G401 (cell line): ENCODE results near the gene KLK2. TPM values are rescaled to one million over a fixed set of nuclear protein-coding genes. Genes with fewer than 3 reads are reported as not detected.

ENCODE experiments used
- DNase-seq: peaks from one replicate; pipeline ENCODE4 v3.0.0-alpha.2; 2015; ENCODE audit warnings: low spot score
- in situ Hi-C: cut with HindIII; loops from 2 replicates; pipeline ENCODE4 v1.10.0; 2016; ENCODE audit warnings: low sequenced_read_pairs, mixed read lengths
- total RNA-seq: library from RNA; depleted of rRNA; stranded (reverse); fragments of >200 nt; shearing (Covaris generic); gene quantifications from 2 replicates; pipeline ENCODE4 v1.2.3, GENCODE V29; 2014

Gene KLK2
- total RNA-seq, 1 experiment from 2014 or later: not detected

DNA sequence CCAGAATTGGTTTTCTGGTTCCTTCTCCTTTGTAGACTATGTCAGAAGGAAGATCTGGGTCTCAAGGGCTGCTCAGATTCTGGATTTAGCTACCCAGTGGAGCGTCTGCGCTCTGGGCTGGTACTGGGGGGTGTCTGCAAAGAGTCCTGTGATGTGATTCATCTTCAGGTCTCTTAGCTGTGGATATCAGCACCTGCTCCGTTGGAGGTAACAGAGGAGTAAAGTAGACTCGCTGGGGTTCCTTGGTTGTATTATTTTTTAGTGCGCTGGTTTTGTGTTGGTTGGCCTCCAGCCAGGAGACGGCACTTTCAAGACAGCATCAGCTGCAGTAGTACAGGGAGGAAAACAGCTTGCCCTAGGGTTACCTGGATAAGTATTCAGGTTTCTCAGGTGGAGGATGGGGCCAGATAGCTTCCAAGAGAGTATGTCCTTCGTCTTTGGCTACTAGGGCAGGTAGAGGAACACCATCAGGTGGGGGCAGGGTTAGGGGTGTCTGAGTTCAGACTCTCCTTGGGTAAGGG lies 29.5 kb upstream of the KLK2 start:
- no peak for DNase-seq
- in situ Hi-C loops: no loop called here

DNA sequence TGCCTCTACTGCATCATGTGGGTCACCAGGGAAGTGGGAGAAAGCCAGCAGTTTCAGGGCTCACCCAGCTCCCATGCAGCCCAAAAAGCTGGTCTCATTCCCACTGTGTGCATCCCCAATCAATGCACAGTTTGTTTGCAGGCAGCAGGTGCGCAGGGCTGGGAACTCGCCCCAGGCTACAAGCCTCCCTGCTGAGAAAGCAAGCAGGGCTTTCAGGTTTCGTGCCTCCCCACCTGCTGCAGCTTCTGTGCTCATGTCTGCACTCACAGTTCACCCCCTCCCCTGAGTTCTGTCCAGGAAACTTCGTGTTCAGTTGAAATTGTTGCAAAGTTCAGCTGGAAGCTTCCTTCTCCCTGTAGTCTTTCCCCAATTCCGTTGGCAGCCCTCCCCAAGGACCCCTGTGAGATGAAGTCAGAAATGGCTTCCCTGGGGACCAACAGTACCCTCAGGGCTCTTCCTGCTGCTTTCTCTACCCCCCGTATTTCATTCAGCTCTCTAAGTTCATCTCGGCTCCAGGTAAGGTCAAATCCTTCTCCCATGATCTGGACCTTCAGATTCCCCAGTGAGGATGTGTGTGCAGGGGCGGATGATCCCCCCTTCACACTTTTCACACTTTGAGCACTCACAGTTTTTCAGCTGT lies 28.8 kb upstream of the KLK2 start:
- DNase-seq: no peak
- in situ Hi-C loops: no loop called here

DNA sequence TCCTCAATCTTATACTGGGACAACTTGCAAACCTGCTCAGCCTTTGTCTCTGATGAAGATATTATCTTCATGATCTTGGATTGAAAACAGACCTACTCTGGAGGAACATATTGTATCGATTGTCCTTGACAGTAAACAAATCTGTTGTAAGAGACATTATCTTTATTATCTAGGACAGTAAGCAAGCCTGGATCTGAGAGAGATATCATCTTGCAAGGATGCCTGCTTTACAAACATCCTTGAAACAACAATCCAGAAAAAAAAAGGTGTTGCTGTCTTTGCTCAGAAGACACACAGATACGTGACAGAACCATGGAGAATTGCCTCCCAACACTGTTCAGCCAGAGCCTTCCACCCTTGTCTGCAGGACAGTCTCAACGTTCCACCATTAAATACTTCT lies 22.5 kb upstream of the KLK2 start:
- in situ Hi-C loops: no loop called here

GRCh38 chr19:50851620-50852019 lies 21.6 kb upstream of the KLK2 start:
- in situ Hi-C loops: no loop called here
- DNase-seq: no peak

More for the DNA sequence above, 22.5 kb upstream of the KLK2 start:
- no peak for DNase-seq

GRCh38 chr19:50854636-50855410 lies 18.4 kb upstream of the KLK2 start, which contains the start of gene KLK3:
Gene KLK3, plus strand, starts transcription at chr19:50854915. Its CDS starts 41 bp downstream, at chr19:50854956.
- DNase-seq: no peak
- in situ Hi-C loops: no loop called here

- in situ Hi-C loops: no loop called here
Observed at GRCh38 chr19:50857366-50857765, 15.9 kb upstream of the KLK2 start.

GRCh38 chr19:50858886-50859285 lies 14.4 kb upstream of the KLK2 start:
- DNase-seq: no peak
- in situ Hi-C loops: no loop called here

More at GRCh38 chr19:50857366-50857765, 15.9 kb upstream of the KLK2 start:
- DNase-seq: no peak

- in situ Hi-C loops: no loop called here
- no peak for DNase-seq
Observed at GRCh38 chr19:50859849-50860248, 13.4 kb upstream of the KLK2 start.

- in situ Hi-C loops: no loop called here
- DNase-seq: no peak
Observed at GRCh38 chr19:50861010-50861409, 12.2 kb upstream of the KLK2 start.

DNA sequence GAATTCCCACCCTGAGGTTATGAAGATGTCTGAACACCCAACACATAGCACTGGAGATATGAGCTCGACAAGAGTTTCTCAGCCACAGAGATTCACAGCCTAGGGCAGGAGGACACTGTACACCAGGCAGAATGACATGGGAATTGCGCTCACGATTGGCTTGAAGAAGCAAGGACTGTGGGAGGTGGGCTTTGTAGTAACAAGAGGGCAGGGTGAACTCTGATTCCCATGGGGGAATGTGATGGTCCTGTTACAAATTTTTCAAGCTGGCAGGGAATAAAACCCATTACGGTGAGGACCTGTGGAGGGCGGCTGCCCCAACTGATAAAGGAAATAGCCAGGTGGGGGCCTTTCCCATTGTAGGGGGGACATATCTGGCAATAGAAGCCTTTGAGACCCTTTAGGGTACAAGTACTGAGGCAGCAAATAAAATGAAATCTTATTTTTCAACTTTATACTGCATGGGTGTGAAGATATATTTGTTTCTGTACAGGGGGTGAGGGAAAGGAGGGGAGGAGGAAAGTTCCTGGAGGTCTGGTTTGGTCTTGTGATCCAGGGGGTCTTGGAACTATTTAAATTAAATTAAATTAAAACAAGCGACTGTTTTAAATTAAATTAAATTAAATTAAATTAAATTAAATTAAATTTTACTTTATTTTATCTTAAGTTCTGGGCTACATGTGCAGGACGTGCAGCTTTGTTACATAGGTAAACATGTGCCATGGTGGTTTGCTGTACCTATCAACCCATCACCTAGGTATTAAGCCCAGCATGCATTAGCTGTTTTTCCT lies 11.5 kb upstream of the KLK2 start:
- in situ Hi-C loops: no loop called here
- DNase-seq: no peak

GRCh38 chr19:50869479-50869878 lies 3.8 kb upstream of the KLK2 start:
- in situ Hi-C loops: no loop called here
- no peak for DNase-seq

DNA sequence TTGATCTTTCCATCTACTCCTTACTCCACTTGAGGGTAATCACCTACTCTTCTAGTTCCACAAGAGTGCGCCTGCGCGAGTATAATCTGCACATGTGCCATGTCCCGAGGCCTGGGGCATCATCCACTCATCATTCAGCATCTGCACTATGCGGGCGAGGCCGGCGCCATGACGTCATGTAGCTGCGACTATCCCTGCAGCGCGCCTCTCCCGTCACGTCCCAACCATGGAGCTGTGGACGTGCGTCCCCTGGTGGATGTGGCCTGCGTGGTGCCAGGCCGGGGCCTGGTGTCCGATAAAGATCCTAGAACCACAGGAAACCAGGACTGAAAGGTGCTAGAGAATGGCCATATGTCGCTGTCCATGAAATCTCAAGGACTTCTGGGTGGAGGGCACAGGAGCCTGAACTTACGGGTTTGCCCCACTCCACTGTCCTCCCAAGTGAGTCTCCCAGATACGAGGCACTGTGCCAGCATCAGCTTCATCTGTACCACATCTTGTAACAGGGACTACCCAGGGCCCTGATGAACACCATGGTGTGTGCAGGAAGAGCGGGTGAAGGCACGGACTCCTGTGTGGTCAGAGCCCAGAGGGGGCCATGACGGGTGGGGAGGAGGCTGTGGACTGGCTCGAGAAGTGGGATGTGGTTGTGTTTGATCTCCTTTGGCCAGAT lies 2.7 kb upstream of the KLK2 start:
- DNase-seq: no peak
- in situ Hi-C loops: no loop called here

GRCh38 chr19:50874211-50874610 lies 972 bp downstream of the KLK2 start:
- in situ Hi-C loops: no loop called here
- no peak for DNase-seq

DNA sequence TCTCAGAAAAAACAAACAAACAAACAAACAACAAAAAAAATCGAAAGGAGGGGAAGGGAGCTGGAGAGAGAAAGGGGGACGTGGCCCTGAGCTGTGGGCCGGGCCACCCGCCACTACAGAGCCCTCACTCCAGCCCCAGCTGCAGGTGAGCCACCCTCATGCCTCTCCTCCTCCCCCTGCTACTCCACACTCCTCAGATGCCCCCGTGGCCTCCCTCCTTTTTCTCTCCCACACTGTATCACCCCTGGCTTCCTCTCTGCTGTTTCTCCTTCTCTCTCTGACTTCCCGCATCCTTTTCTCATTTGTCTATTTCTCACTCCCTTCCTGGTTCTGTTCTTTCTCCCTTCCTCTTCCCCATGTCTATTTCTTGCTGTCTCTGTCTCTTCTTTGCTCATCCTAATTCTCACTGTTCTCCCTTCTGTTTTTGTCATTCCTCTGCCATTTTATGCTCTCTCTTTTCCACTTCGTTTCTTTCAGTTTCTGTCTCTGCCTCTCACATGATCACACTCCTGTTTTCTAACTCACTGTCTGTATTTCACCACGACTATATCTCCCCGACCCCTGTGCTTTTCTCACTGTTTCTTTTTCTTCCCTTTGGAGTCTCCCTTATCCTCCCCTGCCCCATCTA lies 2.7 kb downstream of the KLK2 start:
- no peak for DNase-seq
- in situ Hi-C loops: no loop called here

DNA sequence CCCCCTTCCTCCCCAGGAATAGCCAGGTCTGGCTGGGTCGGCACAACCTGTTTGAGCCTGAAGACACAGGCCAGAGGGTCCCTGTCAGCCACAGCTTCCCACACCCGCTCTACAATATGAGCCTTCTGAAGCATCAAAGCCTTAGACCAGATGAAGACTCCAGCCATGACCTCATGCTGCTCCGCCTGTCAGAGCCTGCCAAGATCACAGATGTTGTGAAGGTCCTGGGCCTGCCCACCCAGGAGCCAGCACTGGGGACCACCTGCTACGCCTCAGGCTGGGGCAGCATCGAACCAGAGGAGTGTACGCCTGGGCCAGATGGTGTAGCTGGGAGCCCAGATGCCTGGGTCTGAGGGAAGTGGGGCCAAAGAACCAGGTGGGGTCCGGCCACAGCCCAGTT lies 3.2 kb downstream of the KLK2 start:
- in situ Hi-C loops: no loop called here
- no peak for DNase-seq

DNA sequence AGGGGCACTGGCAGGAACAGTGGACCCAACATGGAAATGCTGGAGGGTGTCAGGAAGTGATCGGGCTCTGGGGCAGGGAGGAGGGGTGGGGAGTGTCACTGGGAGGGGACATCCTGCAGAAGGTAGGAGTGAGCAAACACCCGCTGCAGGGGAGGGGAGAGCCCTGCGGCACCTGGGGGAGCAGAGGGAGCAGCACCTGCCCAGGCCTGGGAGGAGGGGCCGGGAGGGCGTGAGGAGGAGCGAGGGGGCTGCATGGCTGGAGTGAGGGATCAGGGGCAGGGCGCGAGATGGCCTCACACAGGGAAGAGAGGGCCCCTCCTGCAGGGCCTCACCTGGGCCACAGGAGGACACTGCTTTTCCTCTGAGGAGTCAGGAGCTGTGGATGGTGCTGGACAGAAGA lies 4.1 kb downstream of the KLK2 start:
- DNase-seq: no peak
- in situ Hi-C loops: no loop called here

GRCh38 chr19:50878851-50879250 lies 5.6 kb downstream of the KLK2 start:
- no peak for DNase-seq
- in situ Hi-C loops: no loop called here

DNA sequence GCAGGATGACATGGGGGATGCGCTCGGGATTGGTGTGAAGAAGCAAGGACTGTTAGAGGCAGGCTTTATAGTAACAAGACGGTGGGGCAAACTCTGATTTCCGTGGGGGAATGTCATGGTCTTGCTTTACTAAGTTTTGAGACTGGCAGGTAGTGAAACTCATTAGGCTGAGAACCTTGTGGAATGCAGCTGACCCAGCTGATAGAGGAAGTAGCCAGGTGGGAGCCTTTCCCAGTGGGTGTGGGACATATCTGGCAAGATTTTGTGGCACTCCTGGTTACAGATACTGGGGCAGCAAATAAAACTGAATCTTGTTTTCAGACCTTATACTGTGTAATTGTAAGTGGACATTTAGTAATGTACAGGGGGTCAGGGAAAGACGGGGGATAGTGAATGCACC lies 7.0 kb downstream of the KLK2 start:
- in situ Hi-C loops: no loop called here

GRCh38 chr19:50882188-50882587 lies 8.9 kb downstream of the KLK2 start:
- DNase-seq: no peak
- in situ Hi-C loops: no loop called here

More for the DNA sequence above, 7.0 kb downstream of the KLK2 start:
- DNase-seq: no peak
